Measurements from ENCODE around the gene MTR. TPM values are rescaled to one million over a fixed set of nuclear protein-coding genes. Genes with fewer than 3 reads are reported as not detected.

Gene MTR
- total RNA-seq, 6 donors from 2014 or later, result 21.0 to 44.0 (median 29.3) TPM

DNA sequence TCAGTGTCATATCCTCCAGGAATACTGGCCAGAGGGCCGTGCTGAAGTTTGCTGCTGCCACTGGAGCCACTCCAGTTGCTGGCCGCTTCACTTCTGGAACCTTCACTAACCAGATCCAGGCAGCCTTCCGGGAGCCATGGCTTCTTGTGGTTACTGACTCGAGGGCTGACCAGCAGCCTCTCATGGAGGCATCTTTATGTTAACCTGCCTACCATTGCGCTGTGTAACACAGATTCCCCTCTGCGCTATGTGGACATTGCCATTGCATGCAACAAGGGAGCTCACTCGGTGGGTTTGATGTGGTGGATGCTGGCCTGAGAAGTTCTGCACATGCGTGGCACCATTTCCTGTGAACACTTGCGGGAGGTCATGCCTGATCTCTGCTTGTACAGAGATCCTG lies 24.8 kb downstream of the MTR start:
- Histone ChIP-seq H3K4me3 (no peak overlapping the region), H3K27ac (no peak overlapping the region), H3K36me3 (peaks cover 6 to 72% (median 28%) of the 10 kb centered on the region in 4 donors), H3K4me1 (no peaks in the 10 kb centered on the region), H3K9me3 (no peaks in the 10 kb centered on the region), H3K27me3 (no peaks in the 10 kb centered on the region)
- TF ChIP-seq POLR2AphosphoS5 (IDR thresholded peaks at IDR 0.05) (no peak), EP300 (IDR thresholded peaks at IDR 0.05) (no peak), CTCF (IDR thresholded peaks at IDR 0.05) (no peak), POLR2A (IDR thresholded peaks at IDR 0.05) (no peak)
- WGBS, 2 donors, result 97% methylated on average over 8 to 9 of the region's 9 CpGs
- DNase-seq, result no peak
- ATAC-seq (ENCODE audit: low FRiP score in 2 of 2), result no peak

GRCh38 chr1:236821091-236821627 lies 26.1 kb downstream of the MTR start:
- no peak for ATAC-seq (ENCODE audit: low FRiP score in 2 of 2)
- no peak for TF ChIP-seq CTCF (IDR thresholded peaks at IDR 0.05)
- TF ChIP-seq POLR2AphosphoS5 (IDR thresholded peaks at IDR 0.05), result no peak
- no peak for TF ChIP-seq EP300 (IDR thresholded peaks at IDR 0.05)
- no peak for TF ChIP-seq POLR2A (IDR thresholded peaks at IDR 0.05)
- DNase-seq, result no peak
- Histone ChIP-seq H3K36me3 (peaks cover 6 to 72% (median 28%) of the 10 kb centered on the region in 4 donors), H3K4me3 (no peak overlapping the region), H3K4me1 (no peaks in the 10 kb centered on the region), H3K27ac (no peak overlapping the region), H3K27me3 (no peaks in the 10 kb centered on the region), H3K9me3 (no peaks in the 10 kb centered on the region)
- 63 to 81% methylated on average over 6 of the region's 6 CpGs for WGBS, 2 donors

- no peak for TF ChIP-seq CTCF (IDR thresholded peaks at IDR 0.05)
- no peak for TF ChIP-seq POLR2A (IDR thresholded peaks at IDR 0.05)
- no peak for TF ChIP-seq EP300 (IDR thresholded peaks at IDR 0.05)
- no peak for TF ChIP-seq POLR2AphosphoS5 (IDR thresholded peaks at IDR 0.05)
- H3K9me3 ChIP-seq, result no peaks in the 10 kb centered on the region
- H3K36me3 ChIP-seq, result peaks cover 17 to 72% (median 30%) of the 10 kb centered on the region in 4 donors
- H3K4me3 ChIP-seq, result no peak overlapping the region
- 94 to 97% methylated on average over 2 of the region's 2 CpGs for WGBS, 2 donors
- ATAC-seq (ENCODE audit: low FRiP score in 2 of 2) (no peak), DNase-seq (no peak)
- H3K27me3 ChIP-seq, result no peaks in the 10 kb centered on the region
- no peaks in the 10 kb centered on the region for H3K4me1 ChIP-seq
- H3K27ac ChIP-seq, result no peak overlapping the region
Measured at GRCh38 chr1:236823559-236823958, 28.5 kb downstream of the MTR start.

GRCh38 chr1:236829085-236829484 lies 34.0 kb downstream of the MTR start:
- Histone ChIP-seq H3K4me3 (no peak overlapping the region), H3K27me3 (no peaks in the 10 kb centered on the region), H3K4me1 (no peaks in the 10 kb centered on the region), H3K36me3 (peaks cover 31 to 96% (median 38%) of the 10 kb centered on the region in 4 donors), H3K27ac (no peak overlapping the region), H3K9me3 (no peaks in the 10 kb centered on the region)
- 94 to 98% methylated on average over 3 of the region's 3 CpGs for WGBS, 2 donors
- DNase-seq, result no peak
- TF ChIP-seq POLR2A (IDR thresholded peaks at IDR 0.05) (no peak), CTCF (IDR thresholded peaks at IDR 0.05) (no peak), EP300 (IDR thresholded peaks at IDR 0.05) (no peak), POLR2AphosphoS5 (IDR thresholded peaks at IDR 0.05) (no peak)
- ATAC-seq (ENCODE audit: low FRiP score in 2 of 2), result no peak

- TF ChIP-seq CTCF (IDR thresholded peaks at IDR 0.05), result no peak
- no peak for TF ChIP-seq EP300 (IDR thresholded peaks at IDR 0.05)
- no peak for TF ChIP-seq POLR2AphosphoS5 (IDR thresholded peaks at IDR 0.05)
- TF ChIP-seq POLR2A (IDR thresholded peaks at IDR 0.05), result no peak
- Histone ChIP-seq H3K4me1 (no peaks in the 10 kb centered on the region), H3K27ac (no peak overlapping the region), H3K27me3 (no peaks in the 10 kb centered on the region), H3K4me3 (no peak overlapping the region), H3K9me3 (no peaks in the 10 kb centered on the region), H3K36me3 (peaks cover 31 to 95% (median 40%) of the 10 kb centered on the region in 4 donors)
- no peak for DNase-seq
- WGBS, 2 donors, result 63 to 86% methylated on average over 3 of the region's 3 CpGs
- ATAC-seq (ENCODE audit: low FRiP score in 2 of 2), result no peak
Measured at GRCh38 chr1:236830116-236830515, 35.0 kb downstream of the MTR start.
